Measurements from ENCODE around the gene COX4I2. TPM values are rescaled to one million over a fixed set of nuclear protein-coding genes. Genes with fewer than 3 reads are reported as not detected.
"Not testable (repeated sequence)": the region's sequence is repeated elsewhere in the genome, so short reads cannot be mapped to it uniquely, and the experiment has no call there.

The COX4I2 gene
- total RNA-seq, 2 experiments from 2014 or later: not detected

DNA sequence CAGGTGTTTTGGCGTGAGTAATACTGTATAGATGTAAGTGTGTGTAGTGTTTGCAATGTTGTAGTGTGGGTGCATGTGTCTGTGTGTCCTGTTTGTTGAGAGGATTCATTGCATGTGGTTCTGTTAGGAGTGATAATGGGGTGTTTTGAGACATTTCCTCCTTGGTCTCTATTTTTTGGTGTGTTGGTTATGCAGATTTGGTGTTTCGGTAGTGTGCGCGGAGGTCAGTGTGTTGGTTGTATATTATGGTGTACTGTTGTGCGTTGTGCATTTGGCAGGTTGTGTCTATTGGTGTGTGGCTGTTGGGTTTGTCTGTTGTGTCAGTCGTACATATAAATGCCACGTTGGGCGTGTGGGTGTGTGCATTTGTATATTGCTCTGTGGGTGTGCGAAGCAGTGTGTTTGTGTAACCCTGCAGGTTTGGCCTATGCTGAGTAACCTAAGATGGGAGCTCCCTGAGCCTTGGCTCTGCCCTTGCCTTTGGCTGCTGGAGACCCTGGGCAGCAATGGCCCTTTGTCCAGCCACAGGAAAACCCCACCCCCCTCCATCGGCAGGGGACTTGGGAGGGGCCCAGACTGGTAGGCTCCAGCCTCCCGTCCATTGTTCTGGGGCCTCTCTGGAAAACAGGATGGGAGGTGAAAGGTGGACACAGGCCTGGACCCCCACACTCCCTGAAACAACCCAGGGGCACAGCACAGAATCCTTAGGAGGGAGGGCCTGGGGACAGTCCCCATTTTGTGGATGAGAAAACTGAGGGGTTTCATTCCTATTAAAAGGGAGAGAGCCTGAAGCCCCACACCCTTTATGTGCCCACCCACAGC lies 42.9 kb upstream of the COX4I2 start:
- Mint-ChIP-seq H3K4me1 (ENCODE audit: low read depth) (peaks cover 6% of the 10 kb centered on the region), H3K4me3 (no peak overlapping the region), H3K36me3 (ENCODE audit: low read depth) (no peaks in the 10 kb centered on the region), H3K9me3 (no peaks in the 10 kb centered on the region), H3K27me3 (peaks cover 7% of the 10 kb centered on the region), H3K27ac (no peak overlapping the region)
- ChIA-PET POLR2A (no interaction called here), CTCF (interaction anchor here (2.7 kb wide), 1 partner anchor 18 kb away, joined by 16 read pairs; no protein-coding TSS in a partner anchor)
- DNase-seq (no peak), ATAC-seq (no peak)
- intact Hi-C loops (cut with micrococcal nuclease): no loop called here
- TF ChIP-seq, protein P1, sequence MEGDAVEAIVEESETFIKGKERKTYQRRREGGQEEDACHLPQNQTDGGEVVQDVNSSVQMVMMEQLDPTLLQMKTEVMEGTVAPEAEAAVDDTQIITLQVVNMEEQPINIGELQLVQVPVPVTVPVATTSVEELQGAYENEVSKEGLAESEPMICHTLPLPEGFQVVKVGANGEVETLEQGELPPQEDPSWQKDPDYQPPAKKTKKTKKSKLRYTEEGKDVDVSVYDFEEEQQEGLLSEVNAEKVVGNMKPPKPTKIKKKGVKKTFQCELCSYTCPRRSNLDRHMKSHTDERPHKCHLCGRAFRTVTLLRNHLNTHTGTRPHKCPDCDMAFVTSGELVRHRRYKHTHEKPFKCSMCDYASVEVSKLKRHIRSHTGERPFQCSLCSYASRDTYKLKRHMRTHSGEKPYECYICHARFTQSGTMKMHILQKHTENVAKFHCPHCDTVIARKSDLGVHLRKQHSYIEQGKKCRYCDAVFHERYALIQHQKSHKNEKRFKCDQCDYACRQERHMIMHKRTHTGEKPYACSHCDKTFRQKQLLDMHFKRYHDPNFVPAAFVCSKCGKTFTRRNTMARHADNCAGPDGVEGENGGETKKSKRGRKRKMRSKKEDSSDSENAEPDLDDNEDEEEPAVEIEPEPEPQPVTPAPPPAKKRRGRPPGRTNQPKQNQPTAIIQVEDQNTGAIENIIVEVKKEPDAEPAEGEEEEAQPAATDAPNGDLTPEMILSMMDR (IDR thresholded peaks at IDR 0.05): no peak

DNA sequence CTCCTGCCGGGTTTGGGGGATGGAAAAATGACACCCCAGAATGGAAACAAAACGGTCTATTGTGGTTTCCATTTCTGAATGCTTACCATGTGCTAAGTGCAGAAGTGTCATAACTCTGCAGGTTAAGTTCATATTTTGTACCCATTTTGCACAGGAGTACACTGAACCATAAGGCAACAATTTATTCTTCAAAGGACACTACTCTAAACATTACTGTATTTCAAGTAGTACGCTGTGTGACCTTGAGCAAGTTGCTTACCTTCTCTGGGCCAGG lies 42.4 kb upstream of the COX4I2 start:
- peaks cover 6% of the 10 kb centered on the region for H3K4me1 Mint-ChIP-seq (ENCODE audit: low read depth)
- POLR2A ChIA-PET: interaction anchor here (1.2 kb wide), 1 partner anchor 16 kb away, joined by 3 read pairs; no protein-coding TSS in a partner anchor
- H3K36me3 Mint-ChIP-seq (ENCODE audit: low read depth): no peaks in the 10 kb centered on the region
- TF ChIP-seq, protein P1 (IDR thresholded peaks at IDR 0.05): no peak
- CTCF ChIA-PET: interaction anchor here (2.7 to 19.7 kb wide), 2 partner anchors 17 to 32 kb away, joined by 16 to 1008 read pairs; no protein-coding TSS in a partner anchor
- intact Hi-C loops (cut with micrococcal nuclease): no loop called here
- no peak overlapping the region for H3K27ac Mint-ChIP-seq
- no peak overlapping the region for H3K4me3 Mint-ChIP-seq
- peaks cover 7% of the 10 kb centered on the region for H3K27me3 Mint-ChIP-seq
- no peaks in the 10 kb centered on the region for H3K9me3 Mint-ChIP-seq
- DNase-seq (no peak), ATAC-seq (no peak)

DNA sequence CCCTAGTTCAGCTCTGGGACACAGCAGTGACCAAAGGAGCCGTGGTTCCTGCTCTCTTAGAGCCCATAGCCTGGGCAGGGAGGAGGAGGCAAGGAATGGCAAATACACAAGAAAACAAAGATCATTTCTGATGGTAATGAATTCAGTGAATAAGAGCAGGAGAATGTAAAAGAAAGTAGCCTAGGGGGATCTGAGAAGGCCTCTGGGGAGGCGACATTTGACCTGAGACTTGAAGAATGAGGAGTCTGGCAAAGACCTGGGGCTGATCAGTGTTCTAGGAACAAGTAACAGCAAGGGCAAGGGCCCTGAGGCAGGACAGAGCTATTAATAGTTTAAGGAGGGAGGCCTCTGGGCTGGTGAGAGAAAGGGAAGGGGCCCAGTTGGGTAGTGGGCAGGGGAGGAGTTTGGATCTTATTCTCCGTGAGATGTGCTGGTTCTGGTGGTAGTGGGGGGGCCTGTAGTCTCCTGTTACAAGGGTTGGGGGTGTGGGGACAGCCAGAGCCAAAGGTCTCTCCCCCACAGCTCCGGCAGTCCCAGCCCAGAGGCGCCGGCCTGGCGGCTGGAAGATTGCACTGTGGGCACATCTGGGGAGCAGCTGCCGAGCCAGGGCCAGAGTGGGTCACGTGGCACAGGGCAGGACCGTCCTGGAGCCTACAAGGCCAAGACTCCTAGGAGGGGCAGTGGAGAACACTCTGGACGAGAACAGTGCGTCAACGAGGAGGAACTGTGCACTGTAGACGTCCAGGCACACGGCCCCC lies 41.9 kb upstream of the COX4I2 start:
- ATAC-seq (no peak), DNase-seq (no peak)
- POLR2A ChIA-PET: interaction anchor here (1.2 kb wide), 1 partner anchor 16 kb away, joined by 3 read pairs; no protein-coding TSS in a partner anchor
- intact Hi-C loops (cut with micrococcal nuclease): no loop called here
- TF ChIP-seq, protein P1 (IDR thresholded peaks at IDR 0.05): no peak
- Mint-ChIP-seq H3K27ac (no peak overlapping the region), H3K9me3 (no peaks in the 10 kb centered on the region), H3K36me3 (ENCODE audit: low read depth) (no peaks in the 10 kb centered on the region), H3K27me3 (peaks cover 7% of the 10 kb centered on the region), H3K4me3 (no peak overlapping the region), H3K4me1 (ENCODE audit: low read depth) (peaks cover 6% of the 10 kb centered on the region)
- CTCF ChIA-PET: interaction anchor here (2.7 to 19.7 kb wide), 2 partner anchors 17 to 32 kb away, joined by 16 to 1008 read pairs; no protein-coding TSS in a partner anchor

DNA sequence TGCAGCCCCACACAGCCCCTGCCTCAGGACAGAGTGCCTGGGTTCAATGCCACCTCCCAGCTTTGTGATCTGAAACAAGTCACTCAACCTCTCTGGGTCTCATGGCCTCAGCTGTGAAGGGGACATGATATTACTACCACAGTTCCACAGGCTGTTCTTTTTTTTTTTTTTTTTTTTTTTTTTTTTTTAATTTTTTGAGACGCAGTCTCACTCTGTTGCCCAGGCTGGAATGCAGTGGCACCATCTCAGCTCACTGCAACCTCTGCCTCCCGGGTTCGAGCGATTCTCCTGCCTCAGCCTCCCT lies 41.3 kb upstream of the COX4I2 start:
- CTCF ChIA-PET: interaction anchor here (2.7 to 19.7 kb wide), 2 partner anchors 16 to 33 kb away, joined by 16 to 1008 read pairs; no protein-coding TSS in a partner anchor
- intact Hi-C loops (cut with micrococcal nuclease); H3K27me3 Mint-ChIP-seq; H3K9me3 Mint-ChIP-seq; H3K4me1 Mint-ChIP-seq (ENCODE audit: low read depth); H3K27ac Mint-ChIP-seq; H3K4me3 Mint-ChIP-seq; H3K36me3 Mint-ChIP-seq (ENCODE audit: low read depth); ATAC-seq; DNase-seq: not testable (repeated sequence)
- POLR2A ChIA-PET: interaction anchor here (1.2 kb wide), 1 partner anchor 15 kb away, joined by 3 read pairs; no protein-coding TSS in a partner anchor

DNA sequence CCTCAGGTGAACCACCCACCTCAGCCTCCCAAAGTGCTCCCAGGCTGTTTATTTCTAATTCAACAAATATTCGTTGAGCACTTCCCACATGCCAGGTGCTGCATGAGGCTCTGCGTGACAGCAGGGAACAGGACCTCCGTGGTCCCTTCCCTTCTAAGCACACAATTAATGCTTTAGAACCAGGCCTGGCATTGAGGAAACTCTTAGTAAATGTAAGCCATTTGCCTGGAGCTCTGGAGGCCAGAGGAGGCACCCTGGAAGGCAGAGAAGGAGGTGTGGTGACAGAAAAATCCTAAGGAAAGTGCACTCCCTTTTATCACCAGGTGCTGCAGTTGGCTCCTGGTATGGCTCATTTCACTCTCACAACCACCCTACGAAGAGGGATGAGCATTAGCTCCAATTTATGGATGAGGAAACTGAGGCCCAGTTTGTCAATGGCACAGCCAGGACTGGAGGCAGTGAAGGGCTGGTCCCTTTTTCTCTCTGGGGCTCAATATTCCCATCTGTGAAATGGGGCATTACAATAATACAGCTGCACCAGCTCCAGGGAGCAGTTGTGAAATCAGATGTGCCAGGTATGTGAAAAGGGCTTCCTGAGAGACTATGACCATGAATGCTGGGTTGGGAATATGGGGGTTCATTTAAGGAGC lies 40.8 kb upstream of the COX4I2 start:
- no peaks in the 10 kb centered on the region for H3K9me3 Mint-ChIP-seq
- peaks cover 3% of the 10 kb centered on the region for H3K27me3 Mint-ChIP-seq
- no peak for DNase-seq
- no peak overlapping the region for H3K27ac Mint-ChIP-seq
- no peaks in the 10 kb centered on the region for H3K36me3 Mint-ChIP-seq (ENCODE audit: low read depth)
- TF ChIP-seq, protein P1 (IDR thresholded peaks at IDR 0.05): no peak
- ATAC-seq: no peak
- peaks cover 6% of the 10 kb centered on the region for H3K4me1 Mint-ChIP-seq (ENCODE audit: low read depth)
- ChIA-PET CTCF (interaction anchor here (0.9 to 19.7 kb wide), 3 partner anchors 10 to 34 kb away, joined by 3 to 1008 read pairs (median 16); no protein-coding TSS in a partner anchor), POLR2A (no interaction called here)
- H3K4me3 Mint-ChIP-seq: no peak overlapping the region
- intact Hi-C loops (cut with micrococcal nuclease): no loop called here

All from activated CD8-positive, alpha-beta T cell treated with anti-CD3 and anti-CD28 coated beads for 36 hours (primary cell).